Activated naive CD4-positive, alpha-beta T cell treated with Interleukin-2 at 50 U/mL for 16 hours (primary cell): Measurements from ENCODE around the gene LYG2.
"Not testable (repeated sequence)": the region's sequence is repeated elsewhere in the genome, so short reads cannot be mapped to it uniquely, and the experiment has no call there.

Source experiments
- DNase-seq: peaks from one replicate; pipeline ENCODE4 v3.0.0-alpha.2; 2020

The LYG2 gene

DNA sequence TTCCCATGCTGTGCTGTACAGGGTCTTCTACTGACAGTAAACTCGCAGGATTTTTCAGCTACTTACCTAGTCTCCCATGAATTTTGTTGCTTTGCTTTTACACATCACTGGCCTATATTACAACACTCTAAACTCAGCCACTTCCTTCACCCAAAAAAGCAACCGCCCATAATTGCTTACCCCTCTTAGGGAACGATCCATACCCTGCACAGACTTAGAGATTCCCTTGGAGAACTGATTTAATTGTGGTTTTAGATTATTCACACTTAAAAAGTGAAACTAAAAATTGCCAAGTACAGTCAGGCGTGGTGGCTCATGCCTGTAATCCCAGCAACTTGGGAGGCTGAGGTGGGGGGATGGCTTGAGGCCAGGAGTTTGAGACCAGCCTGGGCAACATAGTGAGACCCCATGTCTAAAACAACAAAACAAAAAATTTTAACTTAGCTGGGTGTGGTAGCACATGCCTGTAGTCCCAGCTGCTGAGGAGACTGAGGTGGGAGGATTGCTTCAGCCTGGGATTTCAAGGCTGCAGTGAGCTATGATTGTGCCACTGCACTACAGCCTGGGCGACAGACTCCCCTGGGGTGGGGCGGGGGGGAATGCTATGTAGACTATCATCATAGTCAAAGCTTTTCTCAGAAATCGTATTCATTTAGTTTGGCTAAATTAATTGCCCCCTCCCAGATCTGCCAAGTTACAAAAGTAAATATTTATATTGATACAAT is 55.2 kb downstream of the LYG2 start:
- DNase-seq, result no peak

DNA sequence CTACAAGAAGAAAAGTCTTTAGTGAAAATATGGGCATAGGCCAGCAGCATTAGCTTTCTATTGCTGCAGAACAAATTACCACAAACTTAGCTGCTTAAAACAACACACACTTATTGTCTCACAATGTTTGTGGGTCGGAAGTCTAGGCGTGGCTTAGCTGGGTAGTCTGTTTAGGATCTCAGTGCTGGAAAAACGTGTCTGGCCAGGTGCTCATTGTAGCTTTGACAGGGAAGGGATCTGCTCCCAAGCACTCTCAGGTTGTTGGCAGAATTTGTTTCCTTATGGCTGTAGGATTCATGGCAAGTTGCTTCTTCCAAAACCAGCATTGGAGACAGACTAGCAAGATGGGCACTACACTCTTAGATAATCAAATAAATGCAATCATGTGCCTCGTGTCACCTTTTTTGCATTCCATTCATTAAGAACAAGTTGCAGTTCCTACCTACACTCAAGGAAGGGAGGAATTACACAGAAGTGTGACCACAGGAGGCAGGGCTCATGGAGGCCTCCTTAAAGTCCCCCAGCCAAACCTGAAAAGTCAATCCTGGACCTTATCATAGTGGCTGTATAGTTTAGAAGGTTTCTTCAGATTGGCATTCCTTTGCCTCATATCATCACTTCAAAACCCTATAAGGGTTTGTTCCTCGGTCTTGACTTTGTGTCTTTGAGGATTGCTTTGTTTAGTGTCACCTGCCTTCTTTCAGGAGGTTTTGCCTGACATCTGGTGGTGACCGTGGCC is 57.2 kb downstream of the LYG2 start:
- no peak for DNase-seq

DNA sequence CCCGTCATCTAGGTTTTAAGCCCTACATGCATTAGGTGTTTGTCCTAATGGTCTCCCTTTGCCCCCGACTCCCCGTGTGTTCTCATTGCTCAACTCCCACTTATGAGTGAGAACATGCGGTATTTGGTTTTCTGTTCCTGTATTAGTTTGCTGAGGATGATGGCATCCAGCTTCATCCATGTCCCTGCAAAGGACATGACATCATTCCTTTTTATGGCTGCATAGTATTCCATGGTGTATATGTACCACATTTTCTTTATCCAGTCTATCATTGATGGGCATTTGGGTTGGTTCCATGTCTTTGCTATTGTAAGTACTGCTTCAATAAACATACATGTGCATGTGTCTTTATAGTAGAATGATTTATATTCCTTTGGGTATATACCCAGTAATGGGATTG is 63.1 kb downstream of the LYG2 start:
- DNase-seq, result not testable (repeated sequence)
